SK-N-MC (cell line): Measurements from ENCODE around the gene TRIM71.

Source experiments
- EZH2 ChIP-seq: fragments of 200-600 bp; sonication (generic); IDR thresholded peaks from one replicate; pipeline ENCODE4 v1.6.1; 2017; ENCODE audit warnings: antibody characterized with exemption
- FOXP2 ChIP-seq: optimal IDR thresholded peaks from 2 replicates; pipeline ENCODE3; 2011; ENCODE audit warnings: mild to moderate bottlenecking, moderate library complexity; ENCODE audit not compliant: insufficient read depth; ENCODE audit errors: extremely low read length, control extremely low read depth
- POLR2AphosphoS5 ChIP-seq: IDR thresholded peaks from 2 replicates; pipeline ENCODE4 v1.6.1; 2012; ENCODE audit warnings: mild to moderate bottlenecking, low read depth, low read length, borderline replicate concordance

GRCh38 chr3:32897981-32898623, 80.3 kb downstream of the TRIM71 start:
- no peak for TF ChIP-seq FOXP2
- TF ChIP-seq POLR2AphosphoS5 = no peak
- no peak for TF ChIP-seq EZH2
